Left renal pelvis (tissue), 4 donors: ENCODE data around the gene CFAP45. TPM values are rescaled to one million over a fixed set of nuclear protein-coding genes. Genes with fewer than 3 reads are reported as not detected.

ENCODE experiments used
- DNase-seq, 4 donors: peaks; one replicate each; pipeline ENCODE4 v3.0.0-alpha.2; 2013; ENCODE audit warnings: low read depth in 4 of 4, low spot score in 3 of 4
- polyA plus RNA-seq, 4 donors: library from polyadenylated mRNA; unstranded; fragments of 120-200 nt; gene quantifications; one replicate each; pipeline ENCODE4 v1.2.1, GENCODE V29; 2013; ENCODE audit not compliant: insufficient read length in 4 of 4

CFAP45 gene
- polyA plus RNA-seq, 4 donors: 0.38 to 4.1 (median 2.8) TPM

DNA sequence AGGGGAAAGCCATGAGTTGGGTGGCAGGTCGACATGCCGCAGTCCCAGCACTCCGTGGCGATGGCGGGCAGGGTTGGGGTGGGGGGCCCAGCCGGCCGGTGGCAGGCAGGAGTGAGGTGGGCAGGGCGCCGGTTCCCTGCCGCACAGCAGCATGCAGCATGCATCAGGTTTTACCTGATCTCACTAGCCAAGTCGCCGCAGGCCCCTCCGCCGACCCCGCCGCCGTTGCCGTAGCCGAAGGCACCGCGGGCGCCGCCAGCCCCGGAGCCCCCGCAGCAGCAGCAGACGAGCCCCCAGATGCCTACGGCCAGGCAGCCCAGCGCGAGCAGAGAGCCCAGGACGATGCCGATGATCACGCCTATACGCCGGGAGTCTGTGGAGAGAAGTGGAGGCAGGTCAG is 44.3 kb downstream of the CFAP45 start:
- DNase-seq: no peak

DNA sequence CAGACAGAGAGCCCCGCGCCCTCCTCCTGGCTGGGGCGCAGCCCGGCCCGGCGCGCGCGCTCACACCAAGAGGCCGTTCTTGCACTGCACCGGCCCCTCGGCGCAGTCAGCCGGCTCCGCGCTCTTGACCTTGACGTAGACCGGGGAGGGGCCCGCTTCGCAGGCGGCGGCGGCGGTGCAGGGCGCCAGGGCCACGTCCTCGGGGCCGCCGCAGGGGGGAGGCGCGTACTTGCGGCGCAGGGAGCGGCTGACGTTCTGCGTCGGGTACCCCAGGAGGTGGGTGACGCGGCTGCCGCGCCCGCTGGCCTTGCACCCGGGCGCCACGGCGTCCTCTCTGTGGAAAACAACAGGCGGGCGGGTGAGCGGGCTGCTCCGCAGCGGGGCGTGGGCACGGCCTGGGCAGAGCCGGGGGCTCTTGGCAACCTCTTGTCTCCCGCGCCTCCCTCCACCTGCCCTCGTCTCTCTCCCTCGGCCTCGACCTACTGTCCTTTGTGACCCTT is 45.2 kb downstream of the CFAP45 start:
- peak in 3 of 4 donors; percentile 47 to 70 (median 57) for DNase-seq

DNA sequence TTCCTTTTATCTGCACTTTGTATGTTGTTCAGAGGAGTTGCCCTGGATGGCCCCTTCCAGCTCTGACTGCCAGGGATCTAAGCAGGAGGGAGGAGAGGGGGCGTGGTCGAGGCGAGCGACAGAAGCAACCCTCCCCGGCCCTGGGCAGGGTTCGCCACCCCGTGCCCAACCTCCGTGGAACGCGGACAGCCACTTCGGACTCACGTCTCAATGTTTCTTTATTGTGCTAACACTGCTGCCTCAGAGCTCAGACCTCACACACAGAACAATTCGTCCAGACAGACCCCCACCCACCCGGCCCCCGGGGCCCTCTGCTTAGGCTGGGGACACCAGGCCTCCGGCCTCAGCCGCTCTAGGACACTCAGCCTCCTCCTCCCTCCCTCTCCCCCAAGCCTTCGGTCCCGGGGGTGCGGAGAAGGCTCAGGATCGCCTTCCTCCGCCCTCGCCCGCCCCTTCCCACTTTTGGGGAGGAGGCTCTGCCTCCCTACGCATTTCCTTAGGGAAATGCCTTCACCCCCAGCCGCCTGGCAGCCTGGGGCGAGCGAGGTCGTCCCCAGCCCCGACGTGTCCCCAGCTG is 45.8 kb downstream of the CFAP45 start:
- peak in 1 of 4 donors; percentile 37 for DNase-seq

DNA sequence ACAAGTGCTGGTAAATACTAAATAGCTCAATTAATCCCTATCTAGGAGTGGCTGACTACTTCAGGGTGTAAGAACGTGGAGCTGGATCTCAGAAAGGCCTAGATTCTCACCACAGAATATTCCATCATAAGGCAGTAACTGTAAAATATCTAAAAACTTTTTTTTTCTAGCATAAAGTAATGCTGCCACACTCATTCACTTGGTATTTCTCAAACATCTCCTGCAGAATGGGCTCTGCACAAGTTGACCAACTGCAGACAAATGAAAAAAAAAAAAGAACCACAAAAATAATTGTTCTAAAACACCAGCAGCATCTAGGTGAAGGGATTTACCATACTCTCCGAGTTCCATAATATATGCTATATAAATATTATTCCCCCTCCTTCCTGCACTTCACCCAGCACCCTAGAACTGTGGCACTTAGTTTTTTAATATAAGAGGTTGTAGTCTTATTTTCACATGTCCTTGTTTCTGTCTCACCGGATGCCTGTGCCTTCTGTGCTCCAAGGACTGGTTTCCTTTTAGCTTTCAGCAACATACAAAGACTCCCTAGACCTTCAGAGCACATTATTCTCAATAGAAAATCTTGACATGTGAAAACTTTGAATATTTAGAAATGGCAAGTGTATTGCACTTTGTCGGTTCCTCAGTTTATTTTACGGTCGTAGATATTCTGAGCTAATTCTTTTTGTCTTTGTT is 46.4 kb downstream of the CFAP45 start:
- DNase-seq: no peak

DNA sequence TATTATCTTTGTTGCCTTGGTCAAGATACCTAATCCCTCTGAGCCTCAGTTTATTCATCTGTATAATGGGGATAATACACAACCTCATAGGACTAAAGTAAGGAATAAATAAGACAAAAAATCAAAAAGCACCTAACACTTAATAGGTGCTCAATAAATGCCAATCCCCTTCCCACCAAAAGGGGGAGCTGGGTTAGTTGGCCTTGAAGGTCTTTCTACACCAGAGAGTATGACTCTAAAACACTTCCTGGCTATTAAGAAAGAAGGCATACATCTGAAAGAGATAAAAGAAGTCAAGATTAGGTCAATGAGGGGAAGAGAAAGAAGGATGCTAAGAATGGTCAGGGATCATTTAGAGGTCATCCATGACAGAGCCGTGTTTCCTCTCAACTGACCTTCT is 48.6 kb downstream of the CFAP45 start:
- DNase-seq: no peak

DNA sequence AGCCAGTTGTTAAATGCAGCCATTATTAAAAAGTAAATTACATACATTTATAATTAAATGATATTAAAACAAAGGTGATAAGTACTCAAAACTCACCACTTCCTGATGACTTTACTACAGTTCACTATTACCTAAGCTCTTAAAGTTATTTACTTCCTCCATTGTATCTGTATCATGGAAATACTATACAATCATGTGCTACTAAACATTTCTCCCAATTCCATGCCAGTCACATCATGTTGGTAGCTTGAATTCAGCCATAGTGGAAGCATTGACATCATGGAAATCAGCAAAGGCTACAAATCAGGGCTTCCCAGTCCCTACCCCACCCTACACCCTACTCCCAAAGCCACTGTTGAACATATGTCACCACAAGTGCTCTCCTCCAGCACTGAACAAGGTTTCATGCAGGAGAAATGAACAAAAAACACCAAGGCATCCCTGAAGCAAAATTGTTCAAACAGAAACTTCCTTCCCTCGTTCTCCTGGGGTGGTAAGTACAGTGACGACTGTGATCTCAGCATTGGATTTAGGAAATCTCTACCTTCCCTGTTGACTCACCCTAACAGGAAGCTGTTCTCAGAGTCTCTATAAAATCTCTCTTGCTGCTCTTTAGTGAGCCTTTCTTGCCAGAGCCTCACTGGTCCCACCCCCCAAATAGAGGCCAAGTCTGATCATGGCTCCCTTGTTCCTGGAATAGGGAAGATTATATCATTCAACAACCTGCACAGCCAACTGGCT is 50.2 kb downstream of the CFAP45 start:
- no peak for DNase-seq

DNA sequence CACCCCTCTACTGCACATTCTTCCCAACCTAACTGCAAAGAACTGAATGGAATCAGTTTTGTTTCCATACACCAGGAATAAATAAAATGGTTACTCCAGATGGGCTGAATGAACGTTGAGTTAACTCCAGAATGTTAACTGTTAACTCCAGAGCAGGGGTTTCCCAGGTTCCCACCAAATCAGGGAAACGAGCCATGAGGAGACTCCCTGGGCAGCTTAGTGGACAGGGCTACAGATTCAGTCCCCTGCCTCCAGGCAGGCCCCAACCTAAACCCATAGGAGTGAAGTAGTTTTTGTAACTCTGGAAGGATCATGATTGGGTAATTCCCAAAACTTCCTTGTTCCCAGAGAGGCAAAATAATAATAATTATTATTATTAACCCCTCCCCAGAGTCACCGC is 51.6 kb downstream of the CFAP45 start:
- no peak for DNase-seq

DNA sequence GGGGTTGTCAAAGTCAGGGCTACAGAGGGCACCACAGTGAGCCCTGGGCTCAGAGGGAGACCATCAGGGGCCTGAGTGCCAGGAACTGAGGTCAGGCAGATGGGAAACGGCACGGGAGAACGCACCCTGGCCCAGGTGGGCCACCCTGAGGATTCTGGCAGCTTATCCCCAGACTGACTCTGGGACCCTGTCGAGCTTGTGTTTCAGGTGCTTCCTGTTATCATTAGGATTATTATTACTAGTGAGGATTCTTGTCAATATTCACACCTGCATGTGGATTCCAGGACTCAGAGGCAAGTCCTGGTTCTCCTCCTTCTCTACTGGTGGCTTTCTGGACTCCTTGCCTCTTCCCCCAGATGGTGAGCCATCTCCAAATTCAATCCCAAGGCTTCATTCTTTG is 52.7 kb downstream of the CFAP45 start:
- no peak for DNase-seq

DNA sequence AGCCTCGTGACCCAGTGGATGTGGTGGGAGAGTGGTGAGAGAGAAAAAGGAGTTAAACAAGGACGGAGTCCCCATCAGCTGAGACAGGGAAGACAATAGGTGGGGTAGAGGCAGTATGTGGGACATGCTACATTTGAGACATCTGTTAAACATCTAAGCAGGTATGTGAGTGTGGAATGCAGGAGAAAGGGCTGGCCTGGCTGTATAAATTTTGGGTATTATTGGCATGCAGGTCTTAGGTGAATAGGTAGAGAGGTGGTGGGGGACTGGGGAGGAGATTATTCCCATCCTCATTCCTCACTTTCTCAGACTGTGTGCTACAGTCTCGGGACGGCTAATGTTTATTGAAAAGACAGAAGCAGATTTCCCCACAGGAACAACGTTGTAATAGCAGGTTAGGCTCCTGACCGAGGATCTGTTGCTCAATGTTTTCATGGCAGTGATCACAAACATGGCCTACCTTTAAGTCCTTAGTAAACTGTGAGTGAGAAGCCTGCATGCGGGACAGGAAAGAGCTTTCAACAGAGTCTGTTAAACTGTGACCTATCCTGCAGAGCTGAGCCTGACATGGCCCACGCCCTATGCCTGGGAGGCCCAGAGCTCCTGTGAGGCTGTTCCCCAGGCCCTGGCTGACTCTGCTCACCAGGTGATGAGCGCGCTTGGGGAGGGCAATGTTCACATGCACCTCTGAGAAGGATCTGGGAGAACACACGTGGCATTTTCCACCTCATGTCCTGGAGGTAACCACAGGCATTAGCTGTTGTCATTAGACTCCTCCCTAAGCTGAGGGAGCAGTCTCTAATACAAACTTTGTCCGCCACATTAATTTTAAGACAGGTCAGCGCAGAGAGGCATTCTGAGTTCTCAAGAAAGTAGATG is 54.0 kb downstream of the CFAP45 start:
- no peak for DNase-seq

DNA sequence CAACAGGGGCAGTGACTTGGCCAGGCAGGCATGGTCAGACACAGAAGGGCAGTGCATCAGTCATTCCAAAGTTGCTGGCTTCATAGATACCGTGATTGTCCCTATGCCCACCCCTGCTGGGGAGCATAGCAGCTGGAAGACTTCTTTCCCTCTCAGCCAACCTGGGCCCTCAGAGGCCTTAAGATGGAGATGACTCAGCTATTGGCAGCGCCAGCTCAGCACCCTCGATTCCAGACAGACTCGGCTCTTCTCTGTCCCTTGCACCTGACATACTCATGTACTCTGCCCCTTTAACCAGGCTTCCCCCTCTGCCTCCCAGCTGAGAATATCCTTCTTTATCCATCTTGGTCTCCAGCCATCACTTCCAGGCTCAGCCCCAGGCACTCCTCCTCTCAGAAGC is 56.5 kb downstream of the CFAP45 start:
- DNase-seq: no peak

DNA sequence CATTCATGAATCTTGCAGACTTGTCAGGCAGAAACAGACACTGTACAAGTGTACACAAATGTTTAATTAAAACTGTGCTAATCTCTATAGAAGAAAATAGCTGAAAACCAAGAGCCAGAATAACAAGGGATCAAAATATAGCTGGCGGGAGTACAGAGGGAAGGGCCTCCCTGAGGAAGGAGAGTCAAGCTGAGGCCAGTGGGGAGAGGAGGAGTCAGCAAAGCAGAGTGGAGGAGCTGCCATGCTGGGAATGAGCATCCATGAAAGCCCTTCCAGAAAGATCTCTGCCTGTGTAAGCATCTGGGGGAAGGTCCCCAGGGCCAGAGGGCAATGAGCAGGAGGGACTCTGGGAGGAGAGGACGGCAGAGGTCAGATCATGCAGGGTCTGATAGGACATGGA is 58.2 kb downstream of the CFAP45 start:
- no peak for DNase-seq

DNA sequence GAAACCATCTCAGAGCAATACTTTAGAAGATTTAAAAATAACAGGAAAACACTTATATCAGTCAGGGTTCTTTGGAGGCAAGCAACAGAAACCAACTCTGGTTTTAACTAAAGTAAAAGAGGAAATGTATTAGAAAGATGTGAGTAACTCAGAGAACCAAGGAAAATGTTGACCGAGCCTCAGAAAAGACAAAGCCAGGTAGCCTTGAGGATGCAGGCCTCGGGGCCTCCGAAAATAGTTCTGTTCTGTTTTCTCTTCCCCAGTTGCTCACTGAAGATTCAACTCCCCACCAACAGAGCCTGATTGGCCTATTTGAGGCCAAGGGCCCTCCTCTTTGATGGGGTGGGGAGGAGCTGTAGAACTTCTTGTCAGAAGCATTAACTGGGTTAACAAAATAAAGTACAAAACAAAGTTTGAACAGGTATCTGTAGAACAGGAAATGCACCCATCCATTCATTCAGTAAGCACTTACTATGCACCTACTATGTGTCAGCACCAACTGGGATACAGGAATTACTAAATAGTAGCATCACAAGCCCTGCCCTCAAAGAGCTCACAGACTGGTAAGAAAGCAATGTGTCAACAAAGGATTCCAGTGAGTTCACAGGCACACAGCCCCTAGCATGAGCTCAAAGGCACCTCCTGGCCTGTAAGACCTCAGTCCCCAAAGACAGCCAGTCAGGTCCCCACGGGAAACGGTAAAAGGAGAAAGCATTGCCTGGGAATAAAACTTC is 60.7 kb downstream of the CFAP45 start:
- no peak for DNase-seq

DNA sequence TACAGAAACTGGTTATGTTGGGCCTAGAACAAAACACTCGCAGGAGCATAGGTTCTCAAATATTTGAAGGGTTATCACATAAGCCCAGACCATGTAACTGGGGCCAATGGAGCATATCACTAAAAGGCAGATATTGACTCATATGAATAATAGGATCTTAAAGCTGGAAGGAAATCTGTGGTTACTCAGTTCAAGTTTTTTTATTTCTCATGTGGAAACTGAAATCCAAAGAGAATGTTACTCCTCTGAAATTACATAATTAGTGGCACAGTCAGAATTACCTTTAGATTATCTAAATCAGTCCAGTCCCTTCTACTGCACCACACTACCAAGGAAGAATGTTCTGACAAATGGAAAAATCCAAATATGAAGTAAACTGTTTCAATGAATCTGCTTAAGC is 61.2 kb downstream of the CFAP45 start:
- DNase-seq: no peak

DNA sequence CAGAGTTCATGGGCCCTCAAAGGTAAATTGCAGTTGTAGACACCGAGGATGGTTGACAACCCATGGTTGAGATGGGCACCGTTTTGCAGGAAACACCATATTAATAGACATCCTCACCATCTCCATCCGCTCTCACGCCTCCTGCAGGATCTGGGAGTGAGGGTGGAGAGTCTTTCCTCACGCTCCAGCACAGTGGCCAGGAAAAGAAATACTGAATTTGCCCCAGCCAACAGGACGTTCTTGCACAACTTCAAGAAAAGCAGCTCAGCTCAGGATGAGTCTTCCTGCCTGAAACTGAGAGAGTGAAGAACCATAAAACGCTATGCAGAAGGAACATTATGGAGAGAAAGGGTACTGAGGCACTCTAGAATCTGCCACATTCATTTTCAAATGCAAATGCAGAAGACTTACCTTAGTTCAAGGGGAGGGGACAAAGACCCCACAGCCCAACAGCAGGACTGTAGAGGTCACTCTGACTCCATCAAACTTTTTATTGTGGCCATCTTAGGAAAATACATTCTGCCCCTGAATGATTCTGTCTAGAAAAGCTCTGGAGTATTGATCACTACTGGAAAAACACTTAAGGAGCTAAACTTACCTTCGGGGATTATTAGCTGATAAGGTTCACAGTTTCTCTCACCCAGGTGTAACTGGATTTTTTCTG is 64.0 kb downstream of the CFAP45 start:
- DNase-seq: no peak

DNA sequence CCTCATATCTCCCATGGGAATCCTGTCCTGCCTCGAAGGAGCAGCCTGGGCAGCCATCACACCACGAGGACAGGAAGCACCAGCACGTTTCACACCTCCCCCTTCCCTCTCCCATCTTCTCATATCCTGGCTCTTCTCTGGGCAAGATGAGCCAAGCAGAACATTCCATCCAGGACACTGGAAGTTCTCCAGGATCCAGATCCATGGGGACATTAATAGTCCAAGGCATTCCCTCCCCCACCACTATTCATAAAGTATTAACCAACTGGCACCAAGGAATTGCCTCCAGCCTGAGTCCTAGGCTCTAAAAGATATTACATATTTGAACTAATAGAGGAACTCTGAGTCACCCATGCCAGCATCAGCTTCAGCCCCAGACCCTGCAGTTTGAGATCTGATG is 64.6 kb downstream of the CFAP45 start:
- no peak for DNase-seq

DNA sequence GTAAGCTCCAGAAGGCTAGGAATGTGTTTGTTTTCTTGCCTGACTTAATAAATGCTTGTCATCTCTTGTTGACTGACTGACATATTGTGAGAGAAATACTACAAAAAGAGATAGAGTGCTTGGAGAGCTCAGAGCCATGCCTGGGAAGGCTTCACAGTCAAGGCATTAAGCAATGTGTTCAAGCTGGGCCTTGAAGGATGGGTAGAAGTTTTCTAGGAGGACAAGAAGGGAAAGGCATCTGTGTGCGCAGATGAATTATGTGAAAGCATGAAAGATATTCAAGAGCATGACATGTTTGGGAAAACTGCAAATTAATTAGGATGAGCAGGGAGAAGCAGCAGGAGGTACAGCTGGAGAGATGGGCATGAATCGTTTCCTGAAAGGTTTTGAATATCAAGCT is 67.7 kb downstream of the CFAP45 start:
- DNase-seq: no peak

DNA sequence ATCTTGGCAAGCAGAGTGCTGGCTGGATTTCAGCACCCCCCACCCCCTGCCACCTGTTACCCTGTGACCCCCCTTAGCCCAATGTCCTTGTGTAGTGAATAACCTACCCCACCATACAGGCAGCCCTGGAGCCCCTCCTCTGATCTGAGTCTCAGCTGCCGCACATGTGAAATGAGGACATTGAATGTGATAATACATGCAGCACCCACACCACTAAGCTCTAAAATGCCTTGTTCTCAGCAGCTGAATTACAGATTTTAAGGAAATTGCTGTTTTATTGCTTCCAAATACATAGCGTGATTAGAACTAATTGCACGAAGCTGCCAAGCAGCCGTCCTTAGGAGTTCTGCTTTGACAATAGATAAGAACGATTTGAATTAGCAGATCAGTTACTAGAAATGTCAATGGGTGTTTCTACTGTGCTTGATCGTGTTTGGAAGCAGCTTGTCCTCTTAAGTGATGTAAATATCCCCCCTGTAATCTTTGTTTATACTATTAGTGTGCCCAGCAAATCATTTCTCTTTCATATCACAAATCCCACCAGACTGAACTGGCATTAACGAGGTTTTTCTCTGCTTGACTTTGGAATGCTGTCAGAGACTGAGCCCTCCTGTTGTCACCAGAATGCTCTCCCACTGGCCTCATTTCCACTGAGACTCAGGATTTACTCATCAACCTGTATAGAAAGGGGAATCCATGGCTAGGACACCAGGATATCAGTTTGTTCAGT is 68.4 kb downstream of the CFAP45 start:
- no peak for DNase-seq

DNA sequence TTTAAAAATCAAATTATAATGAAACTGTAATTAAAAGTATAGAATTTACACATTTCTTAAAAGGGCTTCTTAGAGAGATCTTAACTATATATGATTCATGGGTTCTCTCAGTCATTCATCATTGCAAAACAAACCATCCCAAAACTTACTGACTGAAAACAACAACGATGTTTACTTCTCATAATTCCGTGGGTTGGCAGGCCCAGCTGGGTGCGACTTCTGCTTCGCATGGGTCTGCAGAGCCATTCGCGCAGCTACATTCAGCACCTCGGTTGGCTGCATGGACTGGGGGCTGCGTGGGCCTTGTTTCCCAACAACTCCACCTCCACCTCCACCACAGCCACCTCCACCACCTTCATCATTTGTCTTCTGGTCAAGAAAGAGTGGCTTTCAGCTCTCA is 69.2 kb downstream of the CFAP45 start:
- no peak for DNase-seq
